Measurements from ENCODE around the gene COQ10A.

- TF ChIP-seq CTCF (IDR thresholded peaks at IDR 0.05; ENCODE audit: low read length): no peak
- TF ChIP-seq EZH2 (IDR thresholded peaks at IDR 0.05; ENCODE audit: borderline replicate concordance, low read length): no peak
These were observed 31.9 kb upstream of the COQ10A start for GRCh38 chr12:56234746-56235436.

Measured in OCI-LY1 (cell line).